Caco-2 (cell line): Measurements from ENCODE around the gene KRT73. TPM values are rescaled to one million over a fixed set of nuclear protein-coding genes. Genes with fewer than 3 reads are reported as not detected.

Experiments used
- BruUV-seq: library from RNA; stranded (reverse); fragments of 400-500 nt; replicated peaks from 2 replicates; lab custom pipeline; 2021; lab: Mats Ljungman, UMichigan
- CTCF ChIA-PET: fragments of 300-600 bp; sonication (Branson Sonifier 250); formaldehyde crosslinking; loops from one replicate; lab custom pipeline; 2022; ENCODE audit warnings: antibody characterized with exemption; lab: Charles Lee
- POLR2A ChIA-PET: fragments of 300-600 bp; sonication (Branson Sonifier 250); formaldehyde crosslinking; loops from one replicate; lab custom pipeline; 2022; ENCODE audit warnings: antibody characterized with exemption; lab: Charles Lee
- DNase-seq, 2 experiments: peaks; one replicate each; pipeline versions ENCODE4 v3.0.0 to v3.0.0-alpha.2; 2020 to 2022
- H3K27me3 ChIP-seq: replicated peaks from 2 replicates; pipeline ENCODE4 v1.6.0; 2011; ENCODE audit warnings: low read length; ENCODE audit not compliant: control insufficient read depth, insufficient read depth
- H3K36me3 ChIP-seq: 2 replicates; pipeline ENCODE4 v1.5.1; 2011; ENCODE audit warnings: low read length; ENCODE audit not compliant: control insufficient read depth, insufficient read depth
- H3K4me1 ChIP-seq: fragments of 250-450 bp; sonication (Bioruptor Pico); 2 replicates; pipeline ENCODE4 v1.5.1; 2020; ENCODE audit warnings: mild to moderate bottlenecking
- H3K4me3 ChIP-seq: 2 replicates; pipeline ENCODE4 v1.5.1; 2011; ENCODE audit warnings: low read depth, mild to moderate bottlenecking, control low read depth, low read length
- H3K9me3 ChIP-seq: fragments of 250-450 bp; sonication (Bioruptor Pico); 2 replicates; pipeline ENCODE4 v1.5.1; 2020; ENCODE audit warnings: mild to moderate bottlenecking, moderate library complexity
- H3K27ac Mint-ChIP-seq: one replicate; pipeline ENCODE4 v1.8.0; 2022; ENCODE audit warnings: mixed read lengths; ENCODE audit not compliant: unreplicated experiment
- H3K27me3 Mint-ChIP-seq: one replicate; pipeline ENCODE4 v1.8.0; 2022; ENCODE audit warnings: mixed read lengths; ENCODE audit not compliant: insufficient read depth, unreplicated experiment
- H3K36me3 Mint-ChIP-seq: one replicate; pipeline ENCODE4 v1.8.0; 2022; ENCODE audit warnings: mild to moderate bottlenecking, mixed read lengths; ENCODE audit not compliant: insufficient read depth, unreplicated experiment
- H3K4me1 Mint-ChIP-seq: one replicate; pipeline ENCODE4 v1.8.0; 2022; ENCODE audit warnings: low read depth, mixed read lengths; ENCODE audit not compliant: unreplicated experiment
- H3K4me3 Mint-ChIP-seq: one replicate; pipeline ENCODE4 v1.8.0; 2022; ENCODE audit warnings: mild to moderate bottlenecking, moderate library complexity, mixed read lengths; ENCODE audit not compliant: unreplicated experiment
- H3K9me3 Mint-ChIP-seq: one replicate; pipeline ENCODE4 v1.8.0; 2022; ENCODE audit warnings: mixed read lengths; ENCODE audit not compliant: unreplicated experiment
- intact Hi-C: fragments of 100-400 bp; cut with micrococcal nuclease; formaldehyde crosslinking; loops from one replicate; pipeline ENCODE4 v1.10.0; 2022; ENCODE audit not compliant: unreplicated experiment
- total RNA-seq: library from RNA; stranded (reverse); gene quantifications from 2 replicates; pipeline ENCODE4 v1.2.3, GENCODE V29; 2022
- TF ChIP-seq, protein P1 (sequence below), 2 experiments: fragments of 200-600 bp in 1 of 2; IDR thresholded peaks; 1 replicate in 1 of 2; 2 replicates in 1 of 2; pipeline versions ENCODE4 v1.5.1 to v1.8.0; 2011 to 2022; ENCODE audit warnings: antibody characterized with exemption in 1 of 2, control low read depth in 1 of 2, inconsistent platforms in 1 of 2, low read depth in 1 of 2, low read length in 1 of 2, mild to moderate bottlenecking in 1 of 2, moderate library complexity in 1 of 2; ENCODE audit not compliant: insufficient read depth in 1 of 2, severe bottlenecking in 1 of 2, unreplicated experiment in 1 of 2

The KRT73 gene
- total RNA-seq, 1 experiment from 2014 or later, result not detected

DNA sequence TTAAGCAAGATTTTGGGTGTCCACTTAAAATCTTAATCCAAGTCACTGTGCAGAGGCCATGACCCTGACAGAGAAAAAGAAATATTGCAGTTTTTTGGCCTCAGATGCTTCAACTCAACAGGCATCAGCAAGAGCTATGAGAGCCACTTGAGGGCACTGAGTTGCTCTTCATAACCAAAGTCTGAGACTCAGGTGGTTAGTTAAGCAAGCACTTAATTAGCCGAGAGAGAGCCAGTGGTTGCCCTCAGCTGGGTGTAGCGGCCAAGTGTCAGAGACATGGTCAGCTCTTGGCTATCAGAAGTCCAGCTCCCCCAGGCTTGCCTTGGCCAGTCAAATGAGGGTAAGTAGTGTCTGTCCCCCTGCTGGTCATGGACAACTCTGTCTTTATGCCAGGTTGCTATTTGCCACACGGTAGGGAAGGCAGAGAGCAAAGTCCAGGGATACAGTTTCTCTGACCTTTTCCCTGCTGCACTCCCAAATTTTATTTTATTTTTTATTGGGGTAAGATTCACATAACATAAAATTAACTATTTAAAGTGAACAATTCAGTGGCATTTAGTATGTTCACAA, 56.4 kb downstream of the KRT73 start:
- Mint-ChIP-seq H3K27ac (no peak overlapping the region), H3K4me3 (no peak overlapping the region), H3K27me3 (peaks cover 9% of the 10 kb centered on the region), H3K9me3 (no peaks in the 10 kb centered on the region), H3K36me3 (no peaks in the 10 kb centered on the region), H3K4me1 (no peaks in the 10 kb centered on the region)
- CTCF ChIA-PET, result no interaction called here
- TF ChIP-seq, protein P1, sequence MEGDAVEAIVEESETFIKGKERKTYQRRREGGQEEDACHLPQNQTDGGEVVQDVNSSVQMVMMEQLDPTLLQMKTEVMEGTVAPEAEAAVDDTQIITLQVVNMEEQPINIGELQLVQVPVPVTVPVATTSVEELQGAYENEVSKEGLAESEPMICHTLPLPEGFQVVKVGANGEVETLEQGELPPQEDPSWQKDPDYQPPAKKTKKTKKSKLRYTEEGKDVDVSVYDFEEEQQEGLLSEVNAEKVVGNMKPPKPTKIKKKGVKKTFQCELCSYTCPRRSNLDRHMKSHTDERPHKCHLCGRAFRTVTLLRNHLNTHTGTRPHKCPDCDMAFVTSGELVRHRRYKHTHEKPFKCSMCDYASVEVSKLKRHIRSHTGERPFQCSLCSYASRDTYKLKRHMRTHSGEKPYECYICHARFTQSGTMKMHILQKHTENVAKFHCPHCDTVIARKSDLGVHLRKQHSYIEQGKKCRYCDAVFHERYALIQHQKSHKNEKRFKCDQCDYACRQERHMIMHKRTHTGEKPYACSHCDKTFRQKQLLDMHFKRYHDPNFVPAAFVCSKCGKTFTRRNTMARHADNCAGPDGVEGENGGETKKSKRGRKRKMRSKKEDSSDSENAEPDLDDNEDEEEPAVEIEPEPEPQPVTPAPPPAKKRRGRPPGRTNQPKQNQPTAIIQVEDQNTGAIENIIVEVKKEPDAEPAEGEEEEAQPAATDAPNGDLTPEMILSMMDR (IDR thresholded peaks at IDR 0.05; ENCODE audit: insufficient read depth in 1 of 2, low read depth in 1 of 2, low read length in 1 of 2, severe bottlenecking in 1 of 2, unreplicated experiment in 1 of 2), result peak; percentile 19 to 28
- BruUV-seq, result no TSS peak
- Histone ChIP-seq H3K4me3 (no peak overlapping the region), H3K36me3 (no peaks in the 10 kb centered on the region), H3K4me1 (no peaks in the 10 kb centered on the region), H3K27me3 (no peaks in the 10 kb centered on the region), H3K9me3 (no peaks in the 10 kb centered on the region)
- intact Hi-C loops, result no loop called here
- DNase-seq, result peak in 1 of 2 experiments; percentile 16
- POLR2A ChIA-PET, result no interaction called here

DNA sequence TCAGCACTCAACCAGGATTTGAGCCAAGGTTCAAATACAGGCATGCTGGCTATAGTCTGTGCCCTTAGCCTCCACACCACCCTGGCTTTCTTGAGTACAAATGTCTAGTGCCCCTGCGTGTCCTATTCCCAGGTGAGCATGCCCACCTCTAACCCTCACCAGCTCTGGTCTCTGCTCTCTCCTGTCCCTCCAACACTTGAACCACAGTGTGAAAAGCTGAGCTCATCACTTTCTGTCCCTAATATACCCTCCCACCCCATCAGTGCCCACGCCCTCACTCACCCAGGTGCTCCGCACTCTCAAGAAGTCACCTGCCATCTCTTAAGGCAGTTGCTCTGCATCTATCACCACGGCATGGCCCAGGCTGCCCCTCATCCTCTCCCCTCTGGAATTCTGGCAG, 58.4 kb downstream of the KRT73 start:
- BruUV-seq, result no TSS peak
- ChIA-PET CTCF (no interaction called here), POLR2A (interaction anchor here (0.6 kb wide), 1 partner anchor 331 kb away, joined by 4 read pairs; no protein-coding TSS in a partner anchor)
- no peak for DNase-seq
- Mint-ChIP-seq H3K4me1 (no peaks in the 10 kb centered on the region), H3K36me3 (no peaks in the 10 kb centered on the region), H3K9me3 (no peaks in the 10 kb centered on the region), H3K27me3 (peaks cover 6% of the 10 kb centered on the region), H3K27ac (no peak overlapping the region), H3K4me3 (no peak overlapping the region)
- Histone ChIP-seq H3K36me3 (no peaks in the 10 kb centered on the region), H3K4me3 (no peak overlapping the region), H3K27me3 (no peaks in the 10 kb centered on the region), H3K4me1 (no peaks in the 10 kb centered on the region), H3K9me3 (no peaks in the 10 kb centered on the region)
- intact Hi-C loops, result no loop called here
- TF ChIP-seq, protein P1 (IDR thresholded peaks at IDR 0.05; ENCODE audit: insufficient read depth in 1 of 2, low read depth in 1 of 2, low read length in 1 of 2, severe bottlenecking in 1 of 2, unreplicated experiment in 1 of 2), result no peak

DNA sequence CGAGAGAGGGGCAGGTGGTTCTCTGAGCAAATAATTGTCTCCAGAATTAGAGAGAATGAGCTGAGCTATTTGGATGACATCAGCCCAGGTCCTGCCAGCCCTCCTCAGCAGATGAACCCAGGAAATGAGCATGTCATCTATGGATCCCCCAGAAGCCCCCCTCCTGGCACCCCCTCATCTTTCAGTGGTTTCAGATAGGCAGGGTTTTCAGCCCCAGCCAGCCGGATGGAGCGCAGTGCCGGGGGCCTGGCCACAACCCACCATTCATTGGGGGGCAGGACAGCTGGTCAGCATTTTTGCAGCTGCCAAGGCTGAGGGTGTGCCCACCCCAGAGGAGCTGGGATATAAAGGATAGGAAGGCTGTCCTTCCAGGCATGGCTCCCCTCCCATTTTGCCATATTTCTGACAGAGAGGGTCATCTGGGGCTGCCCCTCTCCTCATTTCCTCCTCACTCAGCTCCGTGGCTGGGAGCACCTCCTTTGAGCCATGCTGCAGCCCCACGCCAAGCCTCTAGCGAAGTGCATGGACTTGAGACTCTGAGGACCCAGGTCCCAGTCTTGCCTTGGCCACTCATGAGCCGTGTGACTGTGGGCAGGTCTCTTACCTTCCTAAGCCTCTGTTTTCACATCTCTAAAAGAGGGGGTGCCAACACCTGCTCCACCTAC, 59.4 kb downstream of the KRT73 start:
- no peaks in the 10 kb centered on the region for H3K9me3 Mint-ChIP-seq
- DNase-seq, result no peak
- H3K9me3 ChIP-seq, result no peaks in the 10 kb centered on the region
- no peaks in the 10 kb centered on the region for H3K4me1 ChIP-seq
- ChIA-PET POLR2A (no interaction called here), CTCF (no interaction called here)
- peaks cover 6% of the 10 kb centered on the region for H3K27me3 Mint-ChIP-seq
- no peaks in the 10 kb centered on the region for H3K4me1 Mint-ChIP-seq
- BruUV-seq, result no TSS peak
- H3K4me3 ChIP-seq, result no peak overlapping the region
- H3K36me3 ChIP-seq, result no peaks in the 10 kb centered on the region
- H3K27me3 ChIP-seq, result no peaks in the 10 kb centered on the region
- TF ChIP-seq, protein P1 (IDR thresholded peaks at IDR 0.05; ENCODE audit: insufficient read depth in 1 of 2, low read depth in 1 of 2, low read length in 1 of 2, severe bottlenecking in 1 of 2, unreplicated experiment in 1 of 2), result no peak
- H3K27ac Mint-ChIP-seq, result no peak overlapping the region
- no peak overlapping the region for H3K4me3 Mint-ChIP-seq
- intact Hi-C loops, result no loop called here
- H3K36me3 Mint-ChIP-seq, result no peaks in the 10 kb centered on the region

Other genes with a start within 250 kb of the KRT73 start
- not detected in 2 replicates for gene KRT84, start 232.9 kb downstream of the KRT73 start, total RNA-seq
- not detected in 2 replicates for gene KRT82, start 212.2 kb downstream of the KRT73 start, total RNA-seq
- not detected in 2 replicates for gene KRT75, start 184.2 kb downstream of the KRT73 start, total RNA-seq
- not detected in 2 replicates for gene KRT6B, start 166.4 kb downstream of the KRT73 start, total RNA-seq
- not detected in 2 replicates for gene KRT6C, start 144.8 kb downstream of the KRT73 start, total RNA-seq
- gene KRT6A, start 125.3 kb downstream of the KRT73 start, total RNA-seq, result 0.14 TPM in 1 of 2 replicates, not detected in the other
- gene KRT5, start 98.2 kb downstream of the KRT73 start, total RNA-seq, result 0.50 and 0.91 TPM in 2 replicates
- 1.2 and 1.5 TPM in 2 replicates for gene KRT71, start 65.4 kb downstream of the KRT73 start, total RNA-seq
- not detected in 2 replicates for gene KRT74, start 44.7 kb downstream of the KRT73 start, total RNA-seq
- not detected in 2 replicates for gene KRT72, start 17.1 kb downstream of the KRT73 start, total RNA-seq
- not detected in 2 replicates for gene KRT2, start 33.7 kb upstream of the KRT73 start, total RNA-seq
- 0.20 TPM in 1 of 2 replicates, not detected in the other for gene KRT1, start 61.8 kb upstream of the KRT73 start, total RNA-seq
- gene KRT77, start 85.0 kb upstream of the KRT73 start, total RNA-seq, result not detected in 2 replicates
- gene KRT76, start 158.8 kb upstream of the KRT73 start, total RNA-seq, result not detected in 2 replicates
- not detected in 2 replicates for gene KRT3, start 177.6 kb upstream of the KRT73 start, total RNA-seq
- 3.4 and 5.2 TPM in 2 replicates for gene KRT4, start 195.6 kb upstream of the KRT73 start, total RNA-seq
- gene KRT79, start 215.8 kb upstream of the KRT73 start, total RNA-seq, result not detected in 2 replicates
- not detected in 2 replicates for gene KRT78, start 230.4 kb upstream of the KRT73 start, total RNA-seq